ENCODE data around the gene FBXO24. TPM values are rescaled to one million over a fixed set of nuclear protein-coding genes. Genes with fewer than 3 reads are reported as not detected.

The FBXO24 gene
- total RNA-seq, 1 donor from 2014 or later = 0.52 TPM

DNA sequence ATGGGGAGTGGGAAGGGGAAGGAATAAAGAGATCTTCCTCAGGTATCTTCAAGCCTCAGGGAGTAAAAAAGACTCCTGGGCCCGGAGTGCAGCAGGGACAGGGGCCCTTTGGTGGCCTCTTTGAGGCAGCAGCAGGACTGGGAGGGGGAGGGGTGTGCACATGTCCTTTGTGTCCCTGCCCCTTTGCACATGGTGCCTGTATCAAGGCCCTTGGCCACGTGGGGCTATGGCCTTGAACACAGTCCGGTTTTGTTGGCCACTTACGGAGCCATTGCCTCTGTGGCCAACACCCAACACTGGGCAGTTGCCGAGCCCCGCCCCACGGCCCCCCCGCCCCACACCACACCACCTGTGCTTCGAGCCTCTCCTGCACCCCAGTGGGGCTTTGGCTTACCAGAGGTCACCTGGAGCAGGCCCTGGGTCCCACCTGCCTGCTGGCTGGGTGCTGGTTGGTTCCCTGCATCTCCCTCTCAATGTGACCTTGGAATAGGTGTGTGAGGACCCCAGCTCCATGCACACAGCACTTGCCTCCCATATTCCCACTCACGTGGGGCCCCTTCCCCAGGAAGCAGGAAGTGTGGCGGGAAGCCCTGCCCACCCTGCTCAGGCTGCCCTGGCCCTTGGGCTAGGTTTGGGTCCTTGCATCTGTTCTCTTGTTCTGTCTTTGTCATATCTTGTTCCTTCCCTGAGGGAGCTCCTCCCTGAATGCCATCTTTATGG is 17.8 kb upstream of the FBXO24 start:
- FAIRE-seq (no peak), DNase-seq (ENCODE audit: low read depth) (no peak)
- Histone ChIP-seq H3K9ac (ENCODE audit: low read length) (no peak overlapping the region), H2AFZ (ENCODE audit: low read depth, low read length) (no peak overlapping the region), H3K4me1 (ENCODE audit: insufficient read depth, low read length) (peaks cover 29% of the 10 kb centered on the region), H3K27ac (ENCODE audit: low read depth, low read length) (no peak overlapping the region), H3K9me3 (ENCODE audit: insufficient read depth, low read depth, low read length) (no peaks in the 10 kb centered on the region), H3K27me3 (ENCODE audit: insufficient read depth, low read length) (no peaks in the 10 kb centered on the region), H4K20me1 (ENCODE audit: insufficient read depth, low read length) (no peaks in the 10 kb centered on the region), H3K79me2 (ENCODE audit: insufficient read depth, low read length) (no peaks in the 10 kb centered on the region), H3K36me3 (ENCODE audit: insufficient read depth, low read length) (no peaks in the 10 kb centered on the region), H3K4me3 (ENCODE audit: insufficient read depth, low read depth, low read length) (no peak overlapping the region), H3K4me2 (ENCODE audit: low read length) (no peak overlapping the region)
- Mint-ChIP-seq H3K9me3 (ENCODE audit: unreplicated experiment) (no peaks in the 10 kb centered on the region), H3K27me3 (ENCODE audit: low read depth, unreplicated experiment) (peaks cover 5% of the 10 kb centered on the region), H3K27ac (ENCODE audit: unreplicated experiment) (no peak overlapping the region), H3K4me1 (ENCODE audit: low read depth, unreplicated experiment) (peaks cover 6% of the 10 kb centered on the region), H3K4me3 (ENCODE audit: unreplicated experiment) (no peak overlapping the region), H3K36me3 (ENCODE audit: low read depth, unreplicated experiment) (no peaks in the 10 kb centered on the region)
- TF ChIP-seq, protein P1, sequence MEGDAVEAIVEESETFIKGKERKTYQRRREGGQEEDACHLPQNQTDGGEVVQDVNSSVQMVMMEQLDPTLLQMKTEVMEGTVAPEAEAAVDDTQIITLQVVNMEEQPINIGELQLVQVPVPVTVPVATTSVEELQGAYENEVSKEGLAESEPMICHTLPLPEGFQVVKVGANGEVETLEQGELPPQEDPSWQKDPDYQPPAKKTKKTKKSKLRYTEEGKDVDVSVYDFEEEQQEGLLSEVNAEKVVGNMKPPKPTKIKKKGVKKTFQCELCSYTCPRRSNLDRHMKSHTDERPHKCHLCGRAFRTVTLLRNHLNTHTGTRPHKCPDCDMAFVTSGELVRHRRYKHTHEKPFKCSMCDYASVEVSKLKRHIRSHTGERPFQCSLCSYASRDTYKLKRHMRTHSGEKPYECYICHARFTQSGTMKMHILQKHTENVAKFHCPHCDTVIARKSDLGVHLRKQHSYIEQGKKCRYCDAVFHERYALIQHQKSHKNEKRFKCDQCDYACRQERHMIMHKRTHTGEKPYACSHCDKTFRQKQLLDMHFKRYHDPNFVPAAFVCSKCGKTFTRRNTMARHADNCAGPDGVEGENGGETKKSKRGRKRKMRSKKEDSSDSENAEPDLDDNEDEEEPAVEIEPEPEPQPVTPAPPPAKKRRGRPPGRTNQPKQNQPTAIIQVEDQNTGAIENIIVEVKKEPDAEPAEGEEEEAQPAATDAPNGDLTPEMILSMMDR (IDR thresholded peaks at IDR 0.05; ENCODE audit: insufficient read depth, low read depth, low read length) = no peak
- TF ChIP-seq EZH2 (IDR thresholded peaks at IDR 0.05; ENCODE audit: insufficient read depth, low read length) = no peak

DNA sequence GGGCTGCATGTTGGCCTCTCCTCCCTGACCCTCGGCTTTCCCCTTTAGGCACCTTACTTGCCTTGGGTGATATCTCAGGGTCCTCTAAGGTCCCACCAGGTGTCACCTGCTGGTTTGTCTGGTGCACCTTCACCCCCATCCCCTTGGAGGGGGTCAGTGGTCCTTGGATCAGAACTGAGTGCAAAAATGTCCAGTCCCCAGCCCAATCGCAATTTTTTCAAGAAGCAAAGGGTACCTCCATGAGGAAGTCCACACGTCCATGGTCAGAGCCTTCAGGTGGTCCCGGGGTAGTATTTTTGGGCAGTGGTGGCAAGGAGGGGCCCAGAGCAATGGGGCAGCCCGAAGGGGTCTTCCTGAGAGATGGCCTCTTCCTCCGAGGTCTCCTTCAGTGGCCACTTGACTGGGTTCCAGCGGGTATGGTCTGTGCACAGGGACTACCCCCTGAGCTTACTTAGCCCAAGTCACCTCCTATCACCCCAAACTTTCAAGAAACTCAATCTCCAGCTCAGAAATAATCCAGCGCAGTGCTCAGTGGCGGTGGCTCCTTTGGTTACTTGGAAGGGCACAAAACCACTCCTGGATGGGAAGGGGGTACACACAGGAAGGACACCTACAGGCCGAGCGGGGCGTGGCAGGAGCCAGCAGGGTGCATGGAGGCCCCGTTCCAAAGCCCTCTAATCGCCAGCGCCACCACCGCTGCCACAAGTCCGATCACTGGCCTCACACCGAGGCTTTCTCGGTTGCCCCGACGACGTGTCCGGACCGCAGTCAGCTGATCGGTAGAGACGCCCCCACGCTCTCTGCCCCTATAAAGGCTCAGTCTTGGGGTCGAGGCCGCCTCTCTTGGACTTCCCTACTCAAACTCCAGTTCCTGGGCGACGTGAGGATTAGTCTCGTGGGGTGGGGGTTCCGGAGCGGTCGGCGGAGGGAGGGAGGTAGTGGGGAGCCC is 17.0 kb upstream of the FBXO24 start:
- Mint-ChIP-seq H3K4me3 (ENCODE audit: unreplicated experiment) (no peak overlapping the region), H3K27ac (ENCODE audit: unreplicated experiment) (no peak overlapping the region)
- peak overlapping the region; percentile 46 for H3K4me3 ChIP-seq (ENCODE audit: insufficient read depth, low read depth, low read length)

More for the DNA sequence above, 17.0 kb upstream of the FBXO24 start:
- Histone ChIP-seq H3K4me2 (ENCODE audit: low read length) (peak overlapping the region; percentile 81), H3K27ac (ENCODE audit: low read depth, low read length) (no peak overlapping the region), H3K27me3 (ENCODE audit: insufficient read depth, low read length) (no peaks in the 10 kb centered on the region), H3K4me1 (ENCODE audit: insufficient read depth, low read length) (peaks cover 29% of the 10 kb centered on the region), H3K9ac (ENCODE audit: low read length) (peak overlapping the region; percentile 44), H3K79me2 (ENCODE audit: insufficient read depth, low read length) (no peaks in the 10 kb centered on the region), H3K36me3 (ENCODE audit: insufficient read depth, low read length) (no peaks in the 10 kb centered on the region), H3K9me3 (ENCODE audit: insufficient read depth, low read depth, low read length) (no peaks in the 10 kb centered on the region), H2AFZ (ENCODE audit: low read depth, low read length) (peak overlapping the region; percentile 78), H4K20me1 (ENCODE audit: insufficient read depth, low read length) (no peaks in the 10 kb centered on the region)
- FAIRE-seq (no peak), DNase-seq (ENCODE audit: low read depth) (no peak)
- H3K9me3 Mint-ChIP-seq (ENCODE audit: unreplicated experiment) = no peaks in the 10 kb centered on the region
- peaks cover 5% of the 10 kb centered on the region for H3K27me3 Mint-ChIP-seq (ENCODE audit: low read depth, unreplicated experiment)
- no peaks in the 10 kb centered on the region for H3K36me3 Mint-ChIP-seq (ENCODE audit: low read depth, unreplicated experiment)
- TF ChIP-seq EZH2 (IDR thresholded peaks at IDR 0.05; ENCODE audit: insufficient read depth, low read length) = peak; percentile 13
- TF ChIP-seq, protein P1 (IDR thresholded peaks at IDR 0.05; ENCODE audit: insufficient read depth, low read depth, low read length) = peak; percentile 15
- peaks cover 6% of the 10 kb centered on the region for H3K4me1 Mint-ChIP-seq (ENCODE audit: low read depth, unreplicated experiment)
